ENCODE data around the gene GTF2H1. TPM values are rescaled to one million over a fixed set of nuclear protein-coding genes. Genes with fewer than 3 reads are reported as not detected.

The GTF2H1 gene
- polyA plus RNA-seq, 1 of the 3 experiments (the other 2 are of a cell fraction) = 31.2 TPM

DNA sequence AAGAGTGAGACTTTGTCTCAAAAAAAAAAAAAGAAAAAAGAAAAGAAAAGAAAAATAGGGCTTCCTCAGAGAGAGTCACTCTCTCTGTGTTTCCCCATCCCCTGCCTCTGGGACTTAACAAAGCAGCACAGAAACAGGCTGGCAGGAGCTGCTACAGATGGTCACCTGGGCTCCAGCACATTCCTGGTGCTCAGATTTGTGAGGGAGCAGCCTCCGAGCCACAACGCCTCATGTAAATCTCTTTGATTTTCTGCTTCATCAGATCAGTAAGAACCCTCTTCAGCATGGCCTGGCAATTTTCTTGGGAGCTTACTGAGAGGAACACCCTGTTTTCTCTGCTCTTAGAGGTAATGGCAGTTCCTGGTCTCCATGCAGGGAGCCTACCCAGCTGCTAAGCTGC, 56.8 kb downstream of the GTF2H1 start:
- no peaks in the 10 kb centered on the region for H3K27me3 ChIP-seq (ENCODE audit: insufficient read depth)
- no peaks in the 10 kb centered on the region for H4K20me1 ChIP-seq (ENCODE audit: insufficient read depth)
- 50% methylated on average over 2 of the region's 2 CpGs for WGBS (ENCODE audit: low lambda C conversion rate)
- no peak overlapping the region for H3K9ac ChIP-seq
- DNase-seq = no peak
- CTCF ChIA-PET = interaction anchor here (0.6 kb wide), 1 partner anchor 288 kb away, joined by 3 read pairs; no protein-coding TSS in a partner anchor
- H3K4me2 ChIP-seq = no peak overlapping the region
- POLR2A ChIA-PET = no interaction called here
- H3K27ac ChIP-seq (ENCODE audit: low read depth in 2 of 2, low read length in 1 of 2) = no peak overlapping the region
- no peaks in the 10 kb centered on the region for H3K36me3 ChIP-seq (replicated peaks in 1 of 2; ENCODE audit: control insufficient read depth in 1 of 2, insufficient read depth in 2 of 2, low read length in 1 of 2)
- no peaks in the 10 kb centered on the region for H3K79me2 ChIP-seq (ENCODE audit: insufficient read depth)
- no peaks in the 10 kb centered on the region for H3K9me3 ChIP-seq
- H3K9me2 ChIP-seq = no peaks in the 10 kb centered on the region
- H3F3A ChIP-seq (replicated peaks; ENCODE audit: insufficient read depth) = peaks cover 16% of the 10 kb centered on the region
- H3K4me3 ChIP-seq (ENCODE audit: low read depth in 2 of 2, low read length in 1 of 2) = no peak overlapping the region
- no peak overlapping the region for H2AFZ ChIP-seq (ENCODE audit: low read depth)
- TF ChIP-seq TEAD4 (IDR thresholded peaks at IDR 0.05; ENCODE audit: borderline replicate concordance, insufficient read depth) (no peak), GABPA (IDR thresholded peaks at IDR 0.05; ENCODE audit: low read depth) (no peak), TAF1 (IDR thresholded peaks at IDR 0.05; ENCODE audit: borderline replicate concordance, low read depth, low read length) (no peak), CHD2 (IDR thresholded peaks at IDR 0.05; ENCODE audit: low read length, partially characterized antibody) (no peak), RAD21 (IDR thresholded peaks at IDR 0.05; ENCODE audit: low read length) (no peak), NRF1 (IDR thresholded peaks at IDR 0.05; ENCODE audit: low read depth, low read length) (no peak), YY1 (IDR thresholded peaks at IDR 0.05; ENCODE audit: low read depth) (no peak), RFX5 (IDR thresholded peaks at IDR 0.05; ENCODE audit: low read length) (no peak), RCOR1 (IDR thresholded peaks at IDR 0.05; ENCODE audit: low read length) (no peak), SMC3 (IDR thresholded peaks at IDR 0.05; ENCODE audit: low read depth, low read length) (no peak), FOXM1 (IDR thresholded peaks at IDR 0.05; ENCODE audit: low read depth) (no peak)
- TF ChIP-seq, protein P1, sequence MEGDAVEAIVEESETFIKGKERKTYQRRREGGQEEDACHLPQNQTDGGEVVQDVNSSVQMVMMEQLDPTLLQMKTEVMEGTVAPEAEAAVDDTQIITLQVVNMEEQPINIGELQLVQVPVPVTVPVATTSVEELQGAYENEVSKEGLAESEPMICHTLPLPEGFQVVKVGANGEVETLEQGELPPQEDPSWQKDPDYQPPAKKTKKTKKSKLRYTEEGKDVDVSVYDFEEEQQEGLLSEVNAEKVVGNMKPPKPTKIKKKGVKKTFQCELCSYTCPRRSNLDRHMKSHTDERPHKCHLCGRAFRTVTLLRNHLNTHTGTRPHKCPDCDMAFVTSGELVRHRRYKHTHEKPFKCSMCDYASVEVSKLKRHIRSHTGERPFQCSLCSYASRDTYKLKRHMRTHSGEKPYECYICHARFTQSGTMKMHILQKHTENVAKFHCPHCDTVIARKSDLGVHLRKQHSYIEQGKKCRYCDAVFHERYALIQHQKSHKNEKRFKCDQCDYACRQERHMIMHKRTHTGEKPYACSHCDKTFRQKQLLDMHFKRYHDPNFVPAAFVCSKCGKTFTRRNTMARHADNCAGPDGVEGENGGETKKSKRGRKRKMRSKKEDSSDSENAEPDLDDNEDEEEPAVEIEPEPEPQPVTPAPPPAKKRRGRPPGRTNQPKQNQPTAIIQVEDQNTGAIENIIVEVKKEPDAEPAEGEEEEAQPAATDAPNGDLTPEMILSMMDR (IDR thresholded peaks at IDR 0.05) = no peak
- TF ChIP-seq, protein P2, sequence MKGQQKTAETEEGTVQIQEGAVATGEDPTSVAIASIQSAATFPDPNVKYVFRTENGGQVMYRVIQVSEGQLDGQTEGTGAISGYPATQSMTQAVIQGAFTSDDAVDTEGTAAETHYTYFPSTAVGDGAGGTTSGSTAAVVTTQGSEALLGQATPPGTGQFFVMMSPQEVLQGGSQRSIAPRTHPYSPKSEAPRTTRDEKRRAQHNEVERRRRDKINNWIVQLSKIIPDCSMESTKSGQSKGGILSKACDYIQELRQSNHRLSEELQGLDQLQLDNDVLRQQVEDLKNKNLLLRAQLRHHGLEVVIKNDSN (IDR thresholded peaks at IDR 0.05; ENCODE audit: borderline replicate concordance, low read depth) = no peak
- TF ChIP-seq, protein P3, sequence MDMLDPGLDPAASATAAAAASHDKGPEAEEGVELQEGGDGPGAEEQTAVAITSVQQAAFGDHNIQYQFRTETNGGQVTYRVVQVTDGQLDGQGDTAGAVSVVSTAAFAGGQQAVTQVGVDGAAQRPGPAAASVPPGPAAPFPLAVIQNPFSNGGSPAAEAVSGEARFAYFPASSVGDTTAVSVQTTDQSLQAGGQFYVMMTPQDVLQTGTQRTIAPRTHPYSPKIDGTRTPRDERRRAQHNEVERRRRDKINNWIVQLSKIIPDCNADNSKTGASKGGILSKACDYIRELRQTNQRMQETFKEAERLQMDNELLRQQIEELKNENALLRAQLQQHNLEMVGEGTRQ (IDR thresholded peaks at IDR 0.05; ENCODE audit: borderline replicate concordance, low read depth, low read length) = no peak
- TF ChIP-seq, protein P4, sequence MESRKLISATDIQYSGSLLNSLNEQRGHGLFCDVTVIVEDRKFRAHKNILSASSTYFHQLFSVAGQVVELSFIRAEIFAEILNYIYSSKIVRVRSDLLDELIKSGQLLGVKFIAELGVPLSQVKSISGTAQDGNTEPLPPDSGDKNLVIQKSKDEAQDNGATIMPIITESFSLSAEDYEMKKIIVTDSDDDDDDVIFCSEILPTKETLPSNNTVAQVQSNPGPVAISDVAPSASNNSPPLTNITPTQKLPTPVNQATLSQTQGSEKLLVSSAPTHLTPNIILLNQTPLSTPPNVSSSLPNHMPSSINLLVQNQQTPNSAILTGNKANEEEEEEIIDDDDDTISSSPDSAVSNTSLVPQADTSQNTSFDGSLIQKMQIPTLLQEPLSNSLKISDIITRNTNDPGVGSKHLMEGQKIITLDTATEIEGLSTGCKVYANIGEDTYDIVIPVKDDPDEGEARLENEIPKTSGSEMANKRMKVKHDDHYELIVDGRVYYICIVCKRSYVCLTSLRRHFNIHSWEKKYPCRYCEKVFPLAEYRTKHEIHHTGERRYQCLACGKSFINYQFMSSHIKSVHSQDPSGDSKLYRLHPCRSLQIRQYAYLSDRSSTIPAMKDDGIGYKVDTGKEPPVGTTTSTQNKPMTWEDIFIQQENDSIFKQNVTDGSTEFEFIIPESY (IDR thresholded peaks at IDR 0.05; ENCODE audit: borderline replicate concordance, low read depth) = no peak
- TF ChIP-seq, protein P5, sequence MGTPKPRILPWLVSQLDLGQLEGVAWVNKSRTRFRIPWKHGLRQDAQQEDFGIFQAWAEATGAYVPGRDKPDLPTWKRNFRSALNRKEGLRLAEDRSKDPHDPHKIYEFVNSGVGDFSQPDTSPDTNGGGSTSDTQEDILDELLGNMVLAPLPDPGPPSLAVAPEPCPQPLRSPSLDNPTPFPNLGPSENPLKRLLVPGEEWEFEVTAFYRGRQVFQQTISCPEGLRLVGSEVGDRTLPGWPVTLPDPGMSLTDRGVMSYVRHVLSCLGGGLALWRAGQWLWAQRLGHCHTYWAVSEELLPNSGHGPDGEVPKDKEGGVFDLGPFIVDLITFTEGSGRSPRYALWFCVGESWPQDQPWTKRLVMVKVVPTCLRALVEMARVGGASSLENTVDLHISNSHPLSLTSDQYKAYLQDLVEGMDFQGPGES (IDR thresholded peaks at IDR 0.05; ENCODE audit: low read depth, low read length) = no peak
- peaks cover 16 to 17% of the 10 kb centered on the region in 2 experiments for H3K4me1 ChIP-seq (ENCODE audit: control insufficient read depth in 1 of 2, insufficient read depth in 2 of 2, low read depth in 1 of 2, low read length in 1 of 2)

Measured in SK-N-SH (cell line).